Measurements from ENCODE around the gene IFT81.
A peak's percentile ranks its signal among the peaks of the same experiment; 100 is the strongest.

IFT81 gene

GRCh38 chr12:110230655-110231054 is 106.5 kb downstream of the IFT81 start:
- H3K4me3 ChIP-seq (ENCODE audit: low read depth, low read length), result no peak overlapping the region
- no peak overlapping the region for H3K27ac ChIP-seq (ENCODE audit: extremely low read depth, low read depth, low read length)

GRCh38 chr12:110233212-110233903 is 109.2 kb downstream of the IFT81 start:
- Histone ChIP-seq H3K4me3 (ENCODE audit: low read depth, low read length) (no peak overlapping the region), H3K4me1 (ENCODE audit: control insufficient read depth, insufficient read depth, low read length) (no peaks in the 10 kb centered on the region), H3K9me3 (ENCODE audit: control insufficient read depth, insufficient read depth, low read depth, low read length) (no peaks in the 10 kb centered on the region), H3K36me3 (ENCODE audit: control insufficient read depth in 2 of 2, insufficient read depth in 1 of 2, low read length in 2 of 2) (no peaks in the 10 kb centered on the region), H3K27ac (ENCODE audit: extremely low read depth, low read depth, low read length) (no peak overlapping the region)
- TF ChIP-seq PRDM6 (tag by site-specific recombination; IDR thresholded peaks at IDR 0.05) (no peak), ZNF692 (tag by site-specific recombination; IDR thresholded peaks at IDR 0.05) (no peak), ZNF639 (tag by site-specific recombination; IDR thresholded peaks at IDR 0.05) (no peak), ZNF416 (tag by site-specific recombination; IDR thresholded peaks at IDR 0.05) (no peak), TRIM28 (IDR thresholded peaks at IDR 0.05; ENCODE audit: borderline replicate concordance, low read length) (no peak), ZNF202 (tag by site-specific recombination; IDR thresholded peaks at IDR 0.05; ENCODE audit: borderline replicate concordance) (no peak), ZNF701 (tag by site-specific recombination; IDR thresholded peaks at IDR 0.05) (no peak), GLIS2 (tag by site-specific recombination; IDR thresholded peaks at IDR 0.05) (no peak), ZNF112 (tag by site-specific recombination; IDR thresholded peaks at IDR 0.05) (no peak), ZNF514 (tag by site-specific recombination; IDR thresholded peaks at IDR 0.05) (no peak), ZNF324 (tag by site-specific recombination; IDR thresholded peaks at IDR 0.05) (no peak), ZNF629 (tag by site-specific recombination; IDR thresholded peaks at IDR 0.05) (no peak), BCL11B (tag by site-specific recombination; IDR thresholded peaks at IDR 0.05; ENCODE audit: low read depth) (no peak), ZNF660 (tag by site-specific recombination; IDR thresholded peaks at IDR 0.05) (no peak), SP3 (tag by site-specific recombination; IDR thresholded peaks at IDR 0.05) (no peak), RBAK (tag by site-specific recombination; IDR thresholded peaks at IDR 0.05) (no peak)
- POLR2A ChIA-PET, result no interaction called here
- CTCF ChIA-PET, result interaction anchor here (0.5 to 1.0 kb wide), 4 partner anchors 9 to 1099 kb away, joined by 3 to 5 read pairs (median 4); no protein-coding TSS in a partner anchor

More at GRCh38 chr12:110230655-110231054, 106.5 kb downstream of the IFT81 start:
- Histone ChIP-seq H3K36me3 (ENCODE audit: control insufficient read depth in 2 of 2, insufficient read depth in 1 of 2, low read length in 2 of 2) (no peaks in the 10 kb centered on the region), H3K9me3 (ENCODE audit: control insufficient read depth, insufficient read depth, low read depth, low read length) (no peaks in the 10 kb centered on the region), H3K4me1 (ENCODE audit: control insufficient read depth, insufficient read depth, low read length) (no peaks in the 10 kb centered on the region)
- ChIA-PET CTCF (no interaction called here), POLR2A (no interaction called here)
- peak; percentile 38; the same call in 1 of the 2 replicates for TF ChIP-seq PRDM6 (tag by site-specific recombination; IDR thresholded peaks at IDR 0.05)
- no peak for TF ChIP-seq SALL2 (tag by site-specific recombination; IDR thresholded peaks at IDR 0.05; ENCODE audit: borderline replicate concordance)
